Kidney (tissue), 14 donors: ENCODE measurements around the gene DPP6. TPM values are rescaled to one million over a fixed set of nuclear protein-coding genes. Genes with fewer than 3 reads are reported as not detected.

ENCODE experiments used
- DNase-seq, 5 donors: peaks; one replicate each; pipeline ENCODE4 v3.0.0-alpha.2; 2013 to 2020
- FAIRE-seq: peaks from 2 replicates; lab custom pipeline; 2012; peaks lifted over from hg19 to GRCh38; lab: Jason Lieb, UNC
- H3K27ac ChIP-seq, 2 donors: one replicate each; pipeline ENCODE4 v1.7.0; 2013; ENCODE audit warnings: low read depth in 2 of 2, low read length in 2 of 2, inconsistent platforms in 1 of 2
- H3K27me3 ChIP-seq: one replicate; pipeline ENCODE4 v1.7.1; 2013; ENCODE audit warnings: low read length, inconsistent platforms; ENCODE audit not compliant: control insufficient read depth, insufficient read depth
- H3K36me3 ChIP-seq, 3 donors: one replicate each; pipeline versions ENCODE4 v1.7.0 to v1.7.1; 2013; ENCODE audit warnings: low read length in 3 of 3, control low read depth in 1 of 3, inconsistent platforms in 1 of 3; ENCODE audit not compliant: insufficient read depth in 3 of 3, control insufficient read depth in 2 of 3
- H3K4me1 ChIP-seq, 3 donors: one replicate each; pipeline versions ENCODE4 v1.7.0 to v1.7.1; 2013; ENCODE audit warnings: low read length in 3 of 3, inconsistent platforms in 1 of 3, low read depth in 1 of 3; ENCODE audit not compliant: control insufficient read depth in 2 of 3, insufficient read depth in 2 of 3
- H3K4me3 ChIP-seq, 3 donors: one replicate each; pipeline versions ENCODE4 v1.7.0 to v1.8.1; 2013; ENCODE audit warnings: low read length in 3 of 3, control low read depth in 1 of 3, inconsistent platforms in 1 of 3
- H3K9ac ChIP-seq, 3 donors: one replicate each; pipeline versions ENCODE4 v1.7.0 to v1.7.1; 2013; ENCODE audit warnings: low read length in 3 of 3, control low read depth in 1 of 3, inconsistent platforms in 1 of 3
- H3K9me3 ChIP-seq, 3 donors: one replicate each; pipeline versions ENCODE4 v1.7.0 to v1.7.1; 2013; ENCODE audit warnings: low read length in 3 of 3, control low read depth in 1 of 3, inconsistent platforms in 1 of 3; ENCODE audit not compliant: control insufficient read depth in 2 of 3, insufficient read depth in 1 of 3
- intact Hi-C: fragments of 100-400 bp; cut with DNase I; formaldehyde crosslinking; loops from one replicate; pipeline ENCODE4 v1.11.1; 2022
- polyA plus RNA-seq: library from polyadenylated mRNA; stranded (reverse); fragments of 350-450 nt; fragmentation: Illumina TruSeq; extraction: RNeasy Lipid Tissue Mini Kit (QIAGEN cat#74804); gene quantifications from one replicate; pipeline ENCODE4 v1.2.3, GENCODE V29; 2014; ENCODE audit warnings: low read depth, low replicate concordance; ENCODE audit not compliant: insufficient read depth
- total RNA-seq: library from RNA; stranded (reverse); fragmentation: NEBNext Ultra II Directional; extraction: Animal tissue kit (Norgen Biotek cat#: 25700); gene quantifications from one replicate; pipeline ENCODE4 v1.2.1, GENCODE V29; 2021
- TF ChIP-seq, protein P1 (sequence below): IDR thresholded peaks from 3 replicates; pipeline ENCODE4 v1.5.1; 2012; ENCODE audit warnings: mild to moderate bottlenecking, moderate library complexity, borderline replicate concordance; ENCODE audit not compliant: insufficient read depth; ENCODE audit errors: extremely low read depth
- donor health status: control.
- donor health status: control.
- donor health status: control.
- donor health status: control.
- donor health status: control.
- donor health status: DM: yes; HTN: yes; CAD: no.
- donor health status: Normal renal cell carcinoma (clear cell type).

Gene DPP6
- total and polyA plus RNA-seq, 2 donors from 2014 or later: 1.8 to 6.9 TPM

DNA sequence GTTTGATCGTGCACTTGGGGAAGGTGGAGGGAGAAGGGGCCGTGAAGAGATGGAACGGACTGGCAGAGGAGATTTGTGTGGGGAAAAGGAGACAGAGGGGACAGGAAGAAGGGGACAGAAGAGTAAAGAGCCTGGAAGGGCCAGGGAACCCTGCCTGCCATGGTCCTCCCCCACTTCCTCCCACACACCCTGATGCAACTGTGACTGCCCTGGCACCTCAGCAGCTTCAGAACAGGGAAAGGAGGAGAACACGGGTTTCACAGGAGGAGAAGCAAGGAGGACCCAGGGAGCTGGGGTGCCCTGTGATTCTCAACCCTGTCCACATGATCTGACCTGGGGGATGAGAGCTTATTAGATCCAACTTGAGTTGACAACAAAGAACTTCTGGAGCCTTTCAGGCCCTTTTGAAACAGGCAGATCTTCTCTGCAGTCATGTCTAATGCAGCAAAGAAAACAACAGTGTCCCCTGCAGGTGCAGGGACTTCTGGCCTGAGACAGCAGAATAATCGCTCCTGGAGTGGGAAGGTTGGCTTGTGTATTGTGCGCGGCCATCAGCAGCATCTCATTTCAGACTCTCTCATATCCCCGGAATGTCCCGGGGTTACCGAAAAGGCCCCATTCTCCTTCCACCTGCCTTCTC is 529.2 kb downstream of the DPP6 start:
- DNase-seq (no peak), FAIRE-seq (no peak)
- Histone ChIP-seq H3K9ac (no peak overlapping the region), H3K9me3 (no peaks in the 10 kb centered on the region), H3K4me3 (no peak overlapping the region), H3K36me3 (no peaks in the 10 kb centered on the region), H3K4me1 (no peaks in the 10 kb centered on the region), H3K27me3 (no peaks in the 10 kb centered on the region), H3K27ac (no peak overlapping the region)
- intact Hi-C loops: no loop called here
- TF ChIP-seq, protein P1, sequence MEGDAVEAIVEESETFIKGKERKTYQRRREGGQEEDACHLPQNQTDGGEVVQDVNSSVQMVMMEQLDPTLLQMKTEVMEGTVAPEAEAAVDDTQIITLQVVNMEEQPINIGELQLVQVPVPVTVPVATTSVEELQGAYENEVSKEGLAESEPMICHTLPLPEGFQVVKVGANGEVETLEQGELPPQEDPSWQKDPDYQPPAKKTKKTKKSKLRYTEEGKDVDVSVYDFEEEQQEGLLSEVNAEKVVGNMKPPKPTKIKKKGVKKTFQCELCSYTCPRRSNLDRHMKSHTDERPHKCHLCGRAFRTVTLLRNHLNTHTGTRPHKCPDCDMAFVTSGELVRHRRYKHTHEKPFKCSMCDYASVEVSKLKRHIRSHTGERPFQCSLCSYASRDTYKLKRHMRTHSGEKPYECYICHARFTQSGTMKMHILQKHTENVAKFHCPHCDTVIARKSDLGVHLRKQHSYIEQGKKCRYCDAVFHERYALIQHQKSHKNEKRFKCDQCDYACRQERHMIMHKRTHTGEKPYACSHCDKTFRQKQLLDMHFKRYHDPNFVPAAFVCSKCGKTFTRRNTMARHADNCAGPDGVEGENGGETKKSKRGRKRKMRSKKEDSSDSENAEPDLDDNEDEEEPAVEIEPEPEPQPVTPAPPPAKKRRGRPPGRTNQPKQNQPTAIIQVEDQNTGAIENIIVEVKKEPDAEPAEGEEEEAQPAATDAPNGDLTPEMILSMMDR: no peak

DNA sequence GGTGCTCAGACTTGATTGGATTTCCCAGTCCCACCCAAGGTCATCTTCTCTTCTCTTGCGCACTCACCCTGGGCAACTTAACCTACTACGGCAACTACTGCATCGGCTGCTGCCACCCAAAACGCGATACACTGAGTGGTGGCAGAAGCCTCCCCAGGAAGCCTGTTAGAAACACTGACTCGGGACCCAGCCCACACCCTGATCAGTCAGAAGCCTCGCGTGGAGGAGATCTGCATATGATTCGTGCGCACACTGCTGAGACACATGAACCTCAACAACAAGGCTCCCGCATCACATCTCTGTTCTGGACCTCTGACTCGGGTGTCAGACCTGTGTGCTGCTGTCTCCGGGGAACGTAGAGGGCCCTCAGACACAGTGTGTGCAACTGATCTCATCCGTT is 531.3 kb downstream of the DPP6 start:
- DNase-seq: no peak
- no peak overlapping the region for H3K9ac ChIP-seq
- H3K27me3 ChIP-seq: no peaks in the 10 kb centered on the region
- H3K27ac ChIP-seq: no peak overlapping the region
- no peaks in the 10 kb centered on the region for H3K9me3 ChIP-seq
- no peaks in the 10 kb centered on the region for H3K4me1 ChIP-seq
- no peak for FAIRE-seq
- intact Hi-C loops: no loop called here
- no peaks in the 10 kb centered on the region for H3K36me3 ChIP-seq
- TF ChIP-seq, protein P1: no peak
- no peak overlapping the region for H3K4me3 ChIP-seq

- H3K36me3 ChIP-seq: no peaks in the 10 kb centered on the region
- no peaks in the 10 kb centered on the region for H3K4me1 ChIP-seq
- TF ChIP-seq, protein P1: no peak
- DNase-seq (peak in 1 of 5 donors; percentile 40), FAIRE-seq (no peak)
- no peaks in the 10 kb centered on the region for H3K27me3 ChIP-seq
- H3K9me3 ChIP-seq: no peaks in the 10 kb centered on the region
- intact Hi-C loops: no loop called here
- H3K9ac ChIP-seq: no peak overlapping the region
- no peak overlapping the region for H3K27ac ChIP-seq
- no peak overlapping the region for H3K4me3 ChIP-seq
Measured at GRCh38 chr7:154584352-154585252, 532.4 kb downstream of the DPP6 start.
